Panc1 (cell line): ENCODE measurements around the gene RPAP3. TPM values are rescaled to one million over a fixed set of nuclear protein-coding genes. Genes with fewer than 3 reads are reported as not detected.

Experiments
- ATAC-seq: fragments of 200-7000 bp; cut with Tn5 transposase; 2 replicates; pipeline ENCODE4 v1.9.1; 2020; ENCODE audit warnings: mild to moderate bottlenecking, moderate library complexity
- BruUV-seq: library from RNA; stranded (reverse); fragments of 400-500 nt; replicated peaks from 2 replicates; lab custom pipeline; 2021; lab: Mats Ljungman, UMichigan
- CTCF ChIA-PET: fragments of 300-600 bp; sonication (Branson Sonifier 250); formaldehyde crosslinking; loops from one replicate; lab custom pipeline; 2022; ENCODE audit warnings: antibody characterized with exemption; lab: Charles Lee
- POLR2A ChIA-PET: fragments of 300-600 bp; sonication (Branson Sonifier 250); formaldehyde crosslinking; loops from one replicate; lab custom pipeline; 2022; ENCODE audit warnings: antibody characterized with exemption; lab: Charles Lee
- DNase-seq: peaks from one replicate; pipeline ENCODE4 v3.0.0-alpha.2; 2010; ENCODE audit warnings: low read depth, low spot score
- H3K27ac ChIP-seq: 2 replicates; pipeline ENCODE4 v1.5.1; 2011; ENCODE audit warnings: mild to moderate bottlenecking, low read length, inconsistent platforms
- H3K27me3 ChIP-seq: fragments of 200-500 bp; sonication (Bioruptor generic); 2 replicates; pipeline ENCODE4 v1.6.0; 2014; ENCODE audit warnings: low read length, inconsistent platforms; ENCODE audit not compliant: control insufficient read depth, insufficient read depth
- H3K36me3 ChIP-seq: fragments of 200-500 bp; sonication (Bioruptor generic); 2 replicates; pipeline ENCODE4 v1.5.1; 2014; ENCODE audit warnings: inconsistent platforms, mild to moderate bottlenecking, low read length, moderate library complexity; ENCODE audit not compliant: control insufficient read depth, insufficient read depth
- H3K4me1 ChIP-seq: 2 replicates; pipeline ENCODE4 v1.5.1; 2011; ENCODE audit warnings: inconsistent platforms, mild to moderate bottlenecking, low read length, moderate library complexity; ENCODE audit not compliant: control insufficient read depth, insufficient read depth
- H3K4me3 ChIP-seq, 2 experiments: 2 replicates each; pipeline ENCODE4 v1.5.1; 2011 to 2012; ENCODE audit warnings: low read depth in 2 of 2, low read length in 2 of 2, mild to moderate bottlenecking in 2 of 2, inconsistent platforms in 1 of 2, moderate library complexity in 1 of 2
- H3K9me3 ChIP-seq: fragments of 200-500 bp; sonication (Bioruptor generic); 2 replicates; pipeline ENCODE4 v1.5.1; 2014; ENCODE audit warnings: low read depth, mild to moderate bottlenecking, inconsistent platforms, low read length, moderate library complexity; ENCODE audit not compliant: control insufficient read depth, insufficient read depth
- CTCF ChIP-seq: fragments of 450-650 bp; IDR thresholded peaks from 2 replicates; pipeline ENCODE4 v1.5.1; 2017; ENCODE audit warnings: mild to moderate bottlenecking
- POLR2AphosphoS5 ChIP-seq: IDR thresholded peaks from 2 replicates; pipeline ENCODE4 v1.6.1; 2012; ENCODE audit warnings: mild to moderate bottlenecking, low read depth, low read length, moderate library complexity
- REST ChIP-seq, 2 experiments: IDR thresholded peaks; 2 replicates each; pipeline ENCODE4 v1.6.1; 2011 to 2012; ENCODE audit warnings: low read depth in 2 of 2, control low read depth in 1 of 2, low read length in 1 of 2, mild to moderate bottlenecking in 1 of 2, moderate library complexity in 1 of 2; ENCODE audit not compliant: insufficient read depth in 1 of 2
- SIN3A ChIP-seq: IDR thresholded peaks from 2 replicates; pipeline ENCODE4 v1.6.1; 2012; ENCODE audit warnings: low read depth, mild to moderate bottlenecking, low read length, moderate library complexity, borderline replicate concordance; ENCODE audit not compliant: insufficient read depth
- TCF7L2 ChIP-seq: IDR thresholded peaks from 2 replicates; pipeline ENCODE4 v1.6.1; 2011; ENCODE audit warnings: mild to moderate bottlenecking, low read depth, low read length, inconsistent platforms
- in situ Hi-C: cut with HindIII; loops from 2 replicates; pipeline ENCODE4 v1.10.0; 2016; ENCODE audit warnings: low sequenced_read_pairs, low pct_unique_long_range_greater_than_20kb
- intact Hi-C: fragments of 100-400 bp; cut with micrococcal nuclease; formaldehyde crosslinking; loops from one replicate; pipeline ENCODE4 v1.10.0; 2022; ENCODE audit not compliant: unreplicated experiment
- total RNA-seq: library from RNA; stranded (reverse); gene quantifications from one replicate; pipeline ENCODE4 v1.2.1, GENCODE V29; 2021; ENCODE audit not compliant: unreplicated experiment

Gene RPAP3
- total RNA-seq, 1 experiment from 2014 or later, result 47.3 TPM

GRCh38 chr12:47746073-47746472, 40.2 kb upstream of the RPAP3 start:
- in situ Hi-C loops, result no loop called here
- Histone ChIP-seq H3K36me3 (no peaks in the 10 kb centered on the region), H3K27me3 (no peaks in the 10 kb centered on the region), H3K9me3 (no peaks in the 10 kb centered on the region), H3K27ac (no peak overlapping the region), H3K4me1 (no peaks in the 10 kb centered on the region; the same call in 1 of the 2 replicates), H3K4me3 (no peak overlapping the region)
- CTCF ChIA-PET, result no interaction called here
- BruUV-seq, result no TSS peak
- POLR2A ChIA-PET, result no interaction called here
- no peak for ATAC-seq
- DNase-seq, result no peak
- TF ChIP-seq POLR2AphosphoS5, result no peak
- no peak for TF ChIP-seq CTCF
- no peak for TF ChIP-seq REST (IDR thresholded peaks at IDR 0.05; ENCODE audit: insufficient read depth in 1 of 2, low read depth in 2 of 2, low read length in 1 of 2)
- TF ChIP-seq TCF7L2, result no peak
- no peak for TF ChIP-seq SIN3A
- intact Hi-C loops, result no loop called here

- Histone ChIP-seq H3K27ac (no peak overlapping the region), H3K36me3 (no peaks in the 10 kb centered on the region), H3K4me3 (no peak overlapping the region), H3K4me1 (no peaks in the 10 kb centered on the region; the same call in 1 of the 2 replicates), H3K27me3 (no peaks in the 10 kb centered on the region), H3K9me3 (no peaks in the 10 kb centered on the region)
- ATAC-seq, result no peak
- intact Hi-C loops (loop anchor here (2.0 kb wide), 1 partner anchor 33 kb away; no protein-coding TSS in a partner anchor), in situ Hi-C loops (no loop called here)
- CTCF ChIA-PET, result interaction anchor here (1.9 to 3.5 kb wide), 2 partner anchors 21 to 93 kb away, joined by 20 to 24 read pairs; no protein-coding TSS in a partner anchor
- TF ChIP-seq REST (IDR thresholded peaks at IDR 0.05; ENCODE audit: insufficient read depth in 1 of 2, low read depth in 2 of 2, low read length in 1 of 2) (no peak), CTCF (no peak), SIN3A (no peak), POLR2AphosphoS5 (no peak), TCF7L2 (no peak)
- POLR2A ChIA-PET, result interaction anchor here (0.5 kb wide), 1 partner anchor 1661 kb away, joined by 5 read pairs; no protein-coding TSS in a partner anchor
- BruUV-seq, result no TSS peak
- no peak for DNase-seq
Measured at GRCh38 chr12:47745485-47746041, 39.7 kb upstream of the RPAP3 start.
